Keratinocyte (primary cell): ENCODE results near the gene TBL1XR1.

Experiments
- CTCF ChIP-seq, 3 experiments: IDR thresholded peaks in 1 of 3; conservative IDR thresholded peaks in 1 of 3; optimal IDR thresholded peaks in 1 of 3; 2 replicates in 2 of 3; 3 replicates in 1 of 3; pipeline versions ENCODE3 to v1.5.1; 2011; ENCODE audit warnings: low read length in 3 of 3, mild to moderate bottlenecking in 3 of 3, moderate library complexity in 2 of 3, control low read depth in 1 of 3, inconsistent platforms in 1 of 3; ENCODE audit not compliant: insufficient read depth in 2 of 3; ENCODE audit errors: extremely low read depth in 1 of 3
- EZH2 ChIP-seq: IDR thresholded peaks from one replicate; pipeline ENCODE4 v1.6.1; 2012; ENCODE audit warnings: inconsistent platforms, mild to moderate bottlenecking, low read length, moderate library complexity

GRCh38 chr3:177141899-177142646 is 55.2 kb downstream of the TBL1XR1 start:
- no peak for TF ChIP-seq CTCF (optimal IDR thresholded peaks at IDR 0.05 in 1 of 3, IDR thresholded peaks at IDR 0.05 in 1 of 3, conservative IDR thresholded peaks at IDR 0.05 in 1 of 3; ENCODE audit: extremely low read depth in 1 of 3, insufficient read depth in 2 of 3, low read length in 3 of 3)
- no peak for TF ChIP-seq EZH2
